Stimulated activated CD4-positive, alpha-beta T cell treated with anti-CD3 and anti-CD28 coated beads, Interleukin-15, amount 100 ng/mL, for 48 hours (primary cell): ENCODE data around the gene RREB1.
"Not testable (repeated sequence)": the region's sequence is repeated elsewhere in the genome, so short reads cannot be mapped to it uniquely, and the experiment has no call there.

Experiments used
- DNase-seq, 2 donors: peaks; one replicate each; pipeline ENCODE4 v3.0.0-alpha.2; 2020; ENCODE audit warnings: low read depth in 2 of 2

The RREB1 gene

DNA sequence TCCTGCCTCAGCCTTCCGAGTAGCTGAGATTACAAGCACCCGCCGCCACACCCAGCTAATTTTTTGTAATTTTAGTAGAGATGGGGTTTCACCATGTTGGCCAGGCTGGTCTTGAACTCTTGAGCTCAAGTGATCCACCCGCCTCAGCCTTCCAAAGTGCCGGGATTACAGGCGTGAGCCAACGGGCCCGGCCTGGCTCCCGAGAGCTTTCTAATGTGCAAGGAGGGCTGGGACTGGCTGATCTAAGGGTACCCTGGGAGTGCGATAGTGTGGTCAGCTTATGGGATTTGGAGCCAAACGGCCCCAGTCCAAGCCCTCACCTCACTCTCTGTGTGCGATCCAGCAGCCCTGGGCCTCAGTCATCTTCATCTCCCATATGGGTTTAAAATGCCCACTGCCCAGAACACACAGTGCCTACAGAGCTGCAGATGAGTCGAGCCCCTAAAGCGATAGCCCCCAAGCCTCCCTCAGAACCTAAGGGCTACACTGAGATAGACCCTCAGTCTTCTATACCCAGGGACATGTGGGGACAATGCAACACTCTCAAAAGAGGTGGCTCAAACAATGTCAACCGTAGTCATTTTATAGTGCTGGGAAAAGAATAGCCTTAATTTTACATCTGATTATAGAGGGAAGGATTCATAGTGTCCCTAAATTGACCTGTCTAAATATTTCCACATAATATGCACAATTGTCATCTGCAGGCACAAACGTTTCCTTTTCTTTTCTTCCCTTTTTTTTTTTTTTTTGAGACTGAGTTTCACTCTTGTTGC, 155.2 kb downstream of the RREB1 start:
- no peak for DNase-seq

- not testable (repeated sequence) for DNase-seq
These were observed 155.7 kb downstream of the RREB1 start for GRCh38 chr6:7263519-7263805.

DNA sequence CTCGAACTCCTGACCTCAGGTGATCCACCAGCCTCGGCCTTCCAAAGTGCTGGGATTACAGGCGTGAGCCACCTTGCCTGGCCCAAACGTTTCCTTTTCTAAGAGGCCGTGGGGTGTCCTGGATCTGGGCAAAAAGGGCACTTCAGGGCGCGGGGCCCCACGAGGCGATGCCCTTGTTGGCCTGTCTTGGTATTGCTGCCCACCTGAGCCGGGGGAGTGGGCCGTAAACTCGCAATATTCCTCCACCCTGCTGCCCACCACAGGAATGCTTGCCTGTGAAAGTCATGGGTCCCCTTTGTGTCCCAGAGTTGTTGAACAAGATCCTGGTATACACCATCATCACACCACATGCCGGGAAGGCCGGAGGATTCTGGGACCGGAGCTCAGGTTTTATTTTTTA, 156.3 kb downstream of the RREB1 start:
- no peak for DNase-seq

- no peak for DNase-seq
These were observed 157.1 kb downstream of the RREB1 start for GRCh38 chr6:7264686-7265384.

- not testable (repeated sequence) for DNase-seq
These were observed 157.6 kb downstream of the RREB1 start for GRCh38 chr6:7265385-7265726.

DNA sequence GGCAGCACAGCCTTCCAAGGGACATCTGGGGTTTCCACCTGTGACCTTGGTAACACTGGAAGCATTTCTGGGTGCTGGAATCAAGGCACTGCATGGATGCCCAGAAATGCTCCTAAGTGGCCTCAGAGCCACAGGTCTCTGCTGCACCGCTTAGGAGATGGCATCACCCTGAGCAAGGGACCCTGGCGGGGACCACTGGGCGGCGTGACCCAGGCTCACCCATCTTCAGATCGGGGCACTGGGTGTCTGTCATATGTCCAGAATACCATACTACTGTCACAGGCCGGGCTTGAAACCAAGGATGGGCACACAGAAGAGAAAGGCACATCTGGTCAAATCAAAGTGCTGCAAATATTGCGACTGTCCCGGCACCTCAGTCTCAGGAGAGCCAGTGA, 159.3 kb downstream of the RREB1 start:
- no peak for DNase-seq

- DNase-seq, result no peak
These were observed 159.8 kb downstream of the RREB1 start for GRCh38 chr6:7267466-7268091.

DNA sequence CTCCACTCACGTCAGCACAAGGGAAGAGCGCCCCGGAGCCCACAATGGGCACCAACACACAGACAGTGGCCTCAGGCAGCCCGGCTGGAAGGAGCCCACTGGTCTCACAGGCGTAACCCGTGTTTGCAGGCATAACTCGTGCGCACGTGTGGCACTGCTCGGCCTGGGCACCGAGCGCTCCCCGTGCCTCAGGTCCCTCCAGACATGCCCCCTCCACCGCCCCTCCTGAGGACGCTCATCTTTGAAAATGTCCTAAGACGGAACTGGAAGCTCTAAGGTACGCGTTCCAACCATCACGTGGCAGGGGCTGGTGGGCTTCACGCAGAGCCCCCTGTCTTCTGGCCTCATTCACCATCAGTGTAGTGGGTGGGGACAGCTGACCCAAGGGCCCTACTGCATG, 160.6 kb downstream of the RREB1 start:
- DNase-seq, result no peak

- DNase-seq, result no peak
These were observed 161.2 kb downstream of the RREB1 start for GRCh38 chr6:7268816-7269555.

DNA sequence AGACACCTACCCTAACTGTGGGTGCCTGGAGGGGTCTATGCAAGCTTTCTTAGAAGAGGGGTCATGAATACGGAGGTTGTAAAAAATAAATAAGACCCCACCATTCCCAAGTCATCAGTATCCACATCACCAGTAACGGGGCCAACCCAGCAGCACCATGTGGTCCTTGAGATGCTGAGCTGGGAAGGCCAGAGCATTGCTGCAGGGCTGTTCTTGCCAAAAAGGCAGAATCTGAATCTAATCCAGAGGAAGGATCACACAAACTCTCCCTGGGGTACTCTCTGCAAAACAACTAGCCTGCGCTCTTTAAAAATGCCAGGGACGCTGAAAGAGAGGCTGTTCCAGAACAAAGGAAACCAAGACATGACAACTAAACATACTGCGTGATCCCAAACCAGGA, 162.1 kb downstream of the RREB1 start:
- DNase-seq, result no peak

GRCh38 chr6:7270320-7271204, 162.8 kb downstream of the RREB1 start:
- DNase-seq, result no peak

DNA sequence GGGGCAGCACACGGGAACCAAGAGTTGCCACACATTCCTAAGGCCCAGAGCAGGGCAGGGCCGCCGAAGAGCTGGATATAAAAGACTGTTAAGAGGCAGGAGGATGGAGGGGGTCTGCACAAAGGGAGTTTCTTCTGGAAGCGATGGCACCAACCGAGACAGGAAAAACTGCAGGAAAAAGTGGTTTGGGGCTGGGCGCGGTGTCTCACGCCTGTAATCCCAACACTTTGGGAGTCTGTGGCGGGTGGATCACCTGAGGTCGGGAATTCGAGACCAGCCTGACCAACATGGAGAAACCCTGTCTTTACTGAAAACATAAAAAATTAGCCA, 163.4 kb downstream of the RREB1 start:
- no peak for DNase-seq

DNA sequence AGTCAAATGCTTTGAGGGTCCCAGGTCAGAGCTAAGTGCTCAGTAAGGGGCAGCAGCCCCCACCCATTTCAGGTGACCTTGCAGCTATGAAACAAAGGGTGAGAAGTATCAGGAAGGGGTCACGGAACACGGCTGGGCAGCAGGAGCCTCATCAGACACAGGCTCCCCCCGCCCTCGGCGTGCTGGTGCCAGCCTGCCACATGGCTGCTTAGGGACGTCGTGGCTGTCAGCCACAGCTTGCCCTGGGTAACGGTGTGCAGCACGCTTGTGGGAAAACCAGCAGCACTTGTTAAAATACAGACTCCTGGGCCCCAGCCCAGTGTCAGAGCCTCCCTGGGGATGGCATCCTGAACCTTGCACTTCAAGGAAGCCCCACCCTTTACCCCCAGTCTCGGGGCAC, 165.9 kb downstream of the RREB1 start:
- DNase-seq, result no peak

- not testable (repeated sequence) for DNase-seq
These were observed 166.8 kb downstream of the RREB1 start for GRCh38 chr6:7274525-7274924.

DNA sequence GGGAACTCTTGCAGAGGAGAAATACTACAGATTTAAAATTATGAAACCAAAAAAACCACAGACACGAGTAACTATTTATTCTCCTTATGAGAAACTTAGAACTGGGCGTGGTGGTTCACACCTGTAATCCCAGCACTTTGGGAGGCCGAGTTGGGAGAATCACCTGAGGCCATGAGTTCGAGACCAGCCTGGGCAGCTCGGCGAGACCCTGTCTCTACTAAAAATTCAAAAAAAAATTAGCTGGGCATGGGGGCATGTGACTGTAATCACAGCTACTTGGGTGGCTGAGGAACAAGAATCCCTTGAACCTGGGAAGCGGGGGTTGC, 168.4 kb downstream of the RREB1 start:
- no peak for DNase-seq

- DNase-seq, result no peak
These were observed 174.5 kb downstream of the RREB1 start for GRCh38 chr6:7282097-7282906.

GRCh38 chr6:7283676-7284075, 175.9 kb downstream of the RREB1 start:
- no peak for DNase-seq

DNA sequence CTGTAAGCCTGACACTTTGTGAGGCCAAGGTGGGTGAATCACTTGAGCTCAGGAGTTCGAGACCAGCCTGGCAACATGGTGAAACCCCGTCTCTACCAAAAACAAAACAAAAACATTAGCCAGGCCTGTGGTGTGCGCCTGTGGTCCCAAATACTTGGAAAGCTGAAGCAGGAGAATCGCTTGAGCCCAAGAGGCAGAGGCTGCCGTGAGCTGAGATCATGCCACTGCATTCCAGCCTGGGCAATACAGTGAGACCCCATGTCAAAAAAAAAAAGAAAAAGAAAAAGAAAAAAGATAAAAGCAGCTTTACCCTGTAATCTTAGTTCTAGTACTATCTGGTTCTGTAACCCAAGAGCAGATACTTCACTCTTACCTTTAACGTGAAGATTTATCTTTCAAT, 177.7 kb downstream of the RREB1 start:
- DNase-seq, result no peak

GRCh38 chr6:7290079-7290478, 182.3 kb downstream of the RREB1 start:
- no peak for DNase-seq

- DNase-seq, result no peak
These were observed 185.0 kb downstream of the RREB1 start for GRCh38 chr6:7292596-7293255.

GRCh38 chr6:7295916-7296315, 188.2 kb downstream of the RREB1 start:
- DNase-seq, result no peak
